Mononuclear cell (primary cell): ENCODE data around the gene PRR29. TPM values are rescaled to one million over a fixed set of nuclear protein-coding genes. Genes with fewer than 3 reads are reported as not detected.
"Not testable (repeated sequence)": the region's sequence is repeated elsewhere in the genome, so short reads cannot be mapped to it uniquely, and the experiment has no call there.

Experiments used
- H3K27me3 ChIP-seq: 2 replicates; pipeline ENCODE4 v1.6.0; 2011; ENCODE audit warnings: low read length, control low read depth; ENCODE audit not compliant: insufficient read depth
- H3K4me1 ChIP-seq: 2 replicates; pipeline ENCODE4 v1.5.1; 2011; ENCODE audit warnings: mild to moderate bottlenecking, low read length, control low read depth; ENCODE audit not compliant: insufficient read depth
- H3K4me3 ChIP-seq: 2 replicates; pipeline ENCODE4 v1.5.1; 2011; ENCODE audit warnings: mild to moderate bottlenecking, low read length, moderate library complexity
- H3K9me3 ChIP-seq: 2 replicates; pipeline ENCODE4 v1.5.1; 2011; ENCODE audit warnings: low read depth, mild to moderate bottlenecking, control low read depth, low read length
- total RNA-seq: library from RNA; depleted of rRNA; stranded (reverse); fragments of >200 nt; gene quantifications from one replicate; pipeline ENCODE4 v1.2.3, GENCODE V29; 2012

Gene PRR29
- total RNA-seq, 1 donor = 0.21 TPM

DNA sequence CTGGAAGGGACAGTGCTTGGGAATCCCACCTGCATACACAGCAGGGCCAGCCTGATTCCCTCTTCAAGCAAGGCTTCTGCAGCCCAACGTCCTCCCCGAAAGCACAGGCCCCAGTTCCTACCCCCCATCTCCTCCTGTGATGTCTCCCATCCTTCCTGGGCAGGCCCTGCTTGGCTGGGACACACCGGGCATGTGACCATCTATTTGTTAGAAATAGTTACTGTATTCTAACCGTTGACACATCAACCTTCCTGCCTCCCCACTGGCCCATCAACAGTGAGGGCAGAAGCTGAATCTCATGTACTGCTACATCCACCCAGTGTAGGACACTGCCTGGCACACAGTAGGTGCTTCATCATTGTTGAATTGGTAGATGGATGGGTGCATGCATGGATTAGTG is 10.7 kb downstream of the PRR29 start:
- H3K9me3 ChIP-seq = no peaks in the 10 kb centered on the region
- peaks cover 49% of the 10 kb centered on the region for H3K4me1 ChIP-seq
- H3K27me3 ChIP-seq = no peaks in the 10 kb centered on the region
- H3K4me3 ChIP-seq = no peak overlapping the region

DNA sequence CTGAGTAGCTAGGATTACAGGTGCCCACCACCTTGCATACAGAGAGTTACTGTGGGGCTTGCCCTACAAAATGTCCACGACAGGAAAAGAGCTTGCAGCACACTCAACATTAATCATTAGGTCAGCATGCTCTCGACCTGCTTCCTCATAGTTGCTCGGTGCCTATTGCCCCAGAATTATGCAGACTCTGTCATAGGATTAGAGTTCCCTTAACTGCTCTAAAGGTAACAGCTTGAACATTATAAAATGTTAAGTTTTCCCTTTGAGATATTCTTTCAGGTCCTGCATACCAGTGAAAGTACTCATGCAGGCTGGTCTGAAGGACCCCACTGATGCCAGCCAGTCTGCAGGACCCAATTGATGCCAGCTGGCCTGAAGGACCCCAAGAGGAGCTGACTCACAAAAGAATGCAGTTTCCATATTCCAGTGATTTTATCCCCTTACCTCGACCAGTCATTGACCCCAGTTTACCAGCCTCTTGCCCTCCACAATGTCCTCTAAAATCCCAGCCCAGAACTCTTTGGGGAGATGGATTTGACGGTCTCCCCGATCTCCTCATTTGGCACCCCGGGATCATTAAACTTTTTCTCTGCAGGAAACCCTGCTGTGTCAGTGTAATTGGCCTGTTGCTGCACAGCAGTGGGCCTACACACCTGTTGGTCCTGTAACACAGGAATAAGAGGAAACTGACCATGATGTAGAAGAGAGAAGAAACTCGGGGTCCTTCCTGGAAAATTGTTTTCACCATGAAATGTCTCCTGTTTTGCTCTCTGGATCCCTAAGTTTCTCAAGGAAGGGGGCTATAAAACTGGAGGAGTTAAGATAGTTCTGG is 11.6 kb downstream of the PRR29 start:
- no peak overlapping the region for H3K4me3 ChIP-seq
- peaks cover 58% of the 10 kb centered on the region for H3K4me1 ChIP-seq
- H3K9me3 ChIP-seq = no peaks in the 10 kb centered on the region
- H3K27me3 ChIP-seq = no peaks in the 10 kb centered on the region

DNA sequence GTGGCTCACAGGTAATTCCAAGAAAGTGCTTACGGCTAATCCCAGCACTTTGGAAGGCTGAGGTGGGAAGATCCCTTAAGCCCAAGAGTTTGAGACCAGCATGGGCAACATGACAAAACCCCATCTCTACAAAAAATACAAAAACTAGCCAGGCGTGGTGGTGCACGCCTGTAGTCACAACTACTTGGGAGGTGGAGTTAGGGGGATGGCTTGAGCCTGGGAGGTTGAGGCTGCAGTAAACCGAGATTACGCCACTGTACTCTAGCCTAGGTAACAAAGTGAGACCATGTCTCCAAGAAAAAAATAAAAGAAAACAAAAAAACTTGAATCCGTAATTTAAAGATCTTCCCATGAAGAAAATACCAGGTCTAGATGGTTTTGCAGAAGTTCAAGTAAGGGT is 17.3 kb downstream of the PRR29 start:
- Histone ChIP-seq H3K27me3 (no peaks in the 10 kb centered on the region), H3K4me1 (peaks cover 61% of the 10 kb centered on the region), H3K9me3 (no peaks in the 10 kb centered on the region), H3K4me3 (no peak overlapping the region)

DNA sequence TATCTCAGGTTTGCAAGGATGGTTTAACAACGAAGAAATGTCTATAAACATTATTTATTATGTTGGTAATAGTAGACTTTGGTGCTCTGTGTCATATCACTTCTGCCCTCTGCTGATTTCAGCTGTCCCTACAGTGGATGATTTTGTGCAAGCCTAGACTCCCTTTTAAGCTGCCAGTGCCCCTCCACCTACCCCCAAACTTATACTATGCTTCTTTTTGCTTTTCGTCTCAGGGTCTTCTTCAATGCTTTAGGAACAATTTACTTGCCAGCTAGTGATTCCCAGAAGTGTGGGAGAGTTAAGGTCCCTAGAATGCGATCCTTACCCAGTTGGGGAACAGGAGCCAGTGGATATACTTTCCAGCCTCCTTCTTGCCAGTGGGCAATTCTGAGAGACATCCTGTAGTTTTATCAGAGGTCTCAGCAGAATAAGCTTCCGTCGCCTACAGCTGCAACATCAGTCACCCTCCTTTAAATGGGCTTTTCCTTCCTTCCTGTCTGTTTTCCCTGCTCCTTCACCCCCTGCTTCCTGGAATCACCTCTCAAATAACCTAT is 18.2 kb downstream of the PRR29 start:
- Histone ChIP-seq H3K9me3 (no peaks in the 10 kb centered on the region), H3K27me3 (no peaks in the 10 kb centered on the region), H3K4me1 (peaks cover 68% of the 10 kb centered on the region), H3K4me3 (peak overlapping the region; percentile 3)

DNA sequence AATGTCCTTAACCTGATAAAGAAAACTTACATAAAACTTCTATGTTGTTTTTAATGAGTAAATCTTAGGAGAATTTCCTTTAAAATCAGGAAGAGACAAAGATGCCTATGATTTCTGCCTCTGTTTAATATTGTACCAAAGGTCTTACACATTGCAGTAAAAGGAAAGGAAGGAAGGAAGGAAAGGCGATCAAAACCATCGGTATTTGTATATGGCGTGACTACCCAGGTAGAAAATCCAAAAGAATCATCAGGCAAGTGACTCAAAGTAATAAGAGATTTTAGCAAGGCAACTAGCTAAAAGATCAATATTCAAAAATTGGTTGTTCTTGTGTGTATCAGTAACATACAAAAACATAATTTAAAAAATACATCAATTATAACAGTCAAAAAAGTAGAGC is 18.8 kb downstream of the PRR29 start:
- Histone ChIP-seq H3K9me3 (no peaks in the 10 kb centered on the region), H3K27me3 (no peaks in the 10 kb centered on the region), H3K4me1 (peaks cover 74% of the 10 kb centered on the region), H3K4me3 (no peak overlapping the region)

DNA sequence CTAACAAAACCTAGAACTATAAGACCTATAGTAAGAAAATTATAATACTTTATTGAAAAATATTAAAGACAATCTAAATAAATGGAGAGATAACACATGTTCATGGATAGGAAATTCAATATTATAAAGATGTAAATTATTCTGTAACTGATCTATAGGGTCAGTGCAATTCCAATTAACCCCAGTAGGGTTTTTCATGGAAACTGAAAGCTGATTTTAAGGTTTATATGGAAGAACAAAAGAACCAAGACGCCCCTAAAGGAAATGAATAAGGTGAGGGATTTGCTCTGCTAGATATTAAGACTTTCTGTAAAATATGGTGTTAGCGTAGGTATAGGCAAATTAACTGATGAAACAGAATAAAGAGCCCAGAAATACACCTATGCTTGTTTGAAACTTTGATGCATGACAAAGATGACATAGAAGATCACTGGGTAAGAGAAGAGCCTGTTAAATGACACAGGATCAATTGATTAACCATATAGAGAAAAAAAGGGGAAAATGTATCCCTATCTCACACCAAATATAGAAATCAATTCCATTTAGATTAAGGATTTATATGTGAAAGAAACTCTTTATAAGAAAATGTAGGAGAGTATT is 19.3 kb downstream of the PRR29 start:
- H3K4me1 ChIP-seq = peaks cover 80% of the 10 kb centered on the region
- no peaks in the 10 kb centered on the region for H3K9me3 ChIP-seq
- no peak overlapping the region for H3K4me3 ChIP-seq
- no peaks in the 10 kb centered on the region for H3K27me3 ChIP-seq

DNA sequence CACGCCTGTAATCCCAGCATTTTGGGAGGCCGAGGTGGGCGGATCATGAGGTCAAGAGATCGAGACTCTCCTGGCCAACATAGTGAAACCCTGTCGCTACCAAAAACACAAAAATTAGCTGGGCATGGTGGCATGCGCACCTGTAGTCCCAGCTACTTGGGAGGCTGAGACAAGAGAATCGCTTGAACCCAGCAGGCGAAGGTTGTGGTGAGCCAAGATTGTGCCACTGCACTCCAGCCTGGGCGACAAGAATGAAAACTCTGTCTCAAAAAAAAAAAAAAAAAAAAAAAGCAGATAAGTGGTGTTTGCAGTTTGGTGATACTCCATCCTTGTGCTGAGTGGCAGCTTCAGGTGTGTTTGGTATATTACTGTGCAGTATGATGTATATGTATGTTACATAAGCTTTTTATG is 21.4 kb downstream of the PRR29 start:
- not testable (repeated sequence) for H3K9me3 ChIP-seq, H3K27me3 ChIP-seq
- Histone ChIP-seq H3K4me1 (peaks cover 85% of the 10 kb centered on the region), H3K4me3 (peak overlapping the region; percentile 58)

DNA sequence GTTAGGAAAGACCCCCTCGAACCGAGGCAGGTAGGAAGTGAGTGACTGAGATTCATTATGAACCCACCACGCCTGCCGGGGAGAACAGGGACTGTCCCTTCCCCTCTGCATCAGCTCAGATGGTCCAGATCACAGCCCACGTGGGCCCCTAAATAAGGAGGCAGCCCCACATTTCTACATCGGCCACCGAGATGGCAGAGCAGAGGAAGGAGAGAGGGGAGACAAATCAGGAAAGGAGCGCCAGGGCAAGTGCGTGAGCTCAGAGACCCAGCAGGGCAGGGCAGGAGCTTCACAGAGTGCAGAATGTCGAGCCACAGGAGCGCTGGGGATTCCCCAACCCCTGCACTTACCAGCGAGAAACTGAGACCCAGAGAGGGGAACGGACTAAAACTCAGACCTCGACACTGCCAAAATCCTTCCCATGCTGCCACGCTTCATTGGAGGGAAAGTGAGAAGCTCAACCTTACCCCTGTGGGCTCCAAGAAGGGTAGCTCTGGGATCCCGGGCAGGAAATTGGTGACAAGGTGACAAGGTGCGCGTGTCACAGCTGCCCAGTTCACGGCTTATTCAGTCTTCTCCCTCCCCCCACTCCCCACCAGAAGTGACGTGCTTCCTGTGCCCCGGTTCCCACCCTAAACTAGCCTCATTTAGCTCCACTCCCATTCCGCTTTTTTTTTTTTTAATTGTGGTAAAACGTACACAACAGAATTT is 22.1 kb downstream of the PRR29 start, which contains the start of gene ICAM2:
Gene ICAM2 (minus strand): TSS at position 578 of the 711 bp plus-strand sequence. CDS start 13,942 bp downstream, outside the sequence.
- no peaks in the 10 kb centered on the region for H3K9me3 ChIP-seq
- peak within 1 kb of the TSS; percentile 58 for H3K4me3 ChIP-seq
- no peaks in the 10 kb centered on the region for H3K27me3 ChIP-seq
- peaks cover 85% of the 10 kb centered on the region for H3K4me1 ChIP-seq

DNA sequence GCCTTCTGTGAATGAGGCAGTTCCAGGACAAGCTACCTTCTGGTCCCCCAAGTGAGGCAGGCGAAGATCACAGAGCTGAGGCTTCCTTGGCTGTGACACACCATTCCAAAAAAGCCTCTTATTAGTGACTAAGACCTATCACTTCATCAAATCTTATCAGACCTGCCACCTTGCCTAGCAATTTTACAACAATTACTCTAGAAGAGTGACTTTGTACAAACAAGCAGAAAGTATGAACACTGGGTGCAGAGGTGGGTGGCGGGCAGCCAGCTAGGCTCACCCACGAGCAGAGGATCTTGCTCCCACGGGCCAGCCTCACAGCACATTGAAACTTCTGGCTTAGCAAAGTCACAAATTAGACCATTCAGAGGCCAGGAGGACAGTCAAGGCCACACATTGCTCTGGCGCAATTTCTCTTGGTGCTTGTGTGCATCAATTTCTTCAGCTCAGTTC is 24.5 kb downstream of the PRR29 start:
- no peak overlapping the region for H3K4me3 ChIP-seq

DNA sequence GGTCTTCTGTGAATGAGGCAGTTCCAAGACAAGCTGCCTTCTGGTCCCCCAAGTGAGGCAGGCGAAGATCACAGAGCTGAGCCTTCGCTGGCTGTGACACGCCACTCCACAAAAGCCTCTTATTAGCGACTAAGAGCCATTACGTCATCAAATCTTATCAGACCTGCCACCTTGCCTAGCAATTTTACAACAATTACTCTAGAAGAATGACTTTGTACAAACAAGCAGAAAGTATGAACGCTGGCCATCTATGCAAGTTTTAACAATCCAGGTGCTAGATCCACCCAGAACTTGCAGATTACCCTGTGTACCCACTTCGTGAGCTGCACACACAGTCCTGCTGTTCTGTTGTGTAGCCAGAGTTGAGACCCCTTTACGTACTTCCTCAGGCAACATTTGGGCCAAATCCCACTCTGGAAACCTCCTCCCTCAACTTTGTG is 26.1 kb downstream of the PRR29 start:
- H3K27me3 ChIP-seq = no peaks in the 10 kb centered on the region
- no peaks in the 10 kb centered on the region for H3K9me3 ChIP-seq
- peaks cover 71% of the 10 kb centered on the region for H3K4me1 ChIP-seq
- H3K4me3 ChIP-seq = no peak overlapping the region

More for the DNA sequence above, 24.5 kb downstream of the PRR29 start:
- Histone ChIP-seq H3K27me3 (no peaks in the 10 kb centered on the region), H3K9me3 (no peaks in the 10 kb centered on the region), H3K4me1 (peaks cover 87% of the 10 kb centered on the region)

DNA sequence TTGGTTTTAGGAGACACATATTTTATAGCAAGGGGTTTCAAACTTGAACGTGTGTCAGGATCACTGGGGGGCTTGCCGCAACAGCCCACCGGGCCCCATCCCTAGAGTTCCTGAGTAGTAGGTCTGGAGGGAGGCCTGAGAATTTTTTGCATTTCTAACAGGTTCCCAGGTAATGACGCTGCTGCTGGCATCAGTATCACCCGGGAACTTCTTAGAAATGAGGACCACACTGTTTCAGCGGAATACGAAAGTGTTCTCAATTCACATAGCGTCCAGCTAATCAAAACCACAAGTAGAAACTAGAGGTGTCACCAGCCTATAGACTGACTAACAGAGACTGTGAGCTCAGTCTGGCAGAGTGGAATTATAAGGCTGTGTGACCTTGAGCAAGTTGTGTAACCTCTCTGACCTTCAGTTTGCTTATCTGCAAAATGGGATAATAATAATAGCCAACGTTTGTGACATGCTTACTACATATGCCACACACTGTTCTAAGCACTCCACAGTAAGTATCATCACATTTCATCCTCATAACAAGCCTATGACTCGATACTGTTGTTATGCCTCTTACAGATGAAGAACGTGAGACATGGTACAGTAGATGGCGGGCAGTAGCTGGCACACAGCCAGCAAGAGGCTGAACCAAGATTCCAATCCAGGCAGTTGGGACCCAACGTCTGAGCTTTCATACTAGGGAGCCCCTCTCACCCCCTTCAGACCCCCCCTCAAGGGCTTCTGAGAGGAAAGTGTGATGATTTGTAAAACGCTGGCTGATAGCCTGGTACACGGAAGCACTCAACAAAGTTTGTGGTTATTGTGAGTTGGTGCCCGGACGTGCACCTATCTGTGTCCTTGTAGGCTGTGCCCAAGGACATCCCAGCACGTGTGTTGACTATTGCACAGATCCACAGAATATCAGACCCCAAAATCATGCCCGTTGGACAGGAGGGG is 26.9 kb downstream of the PRR29 start:
- no peaks in the 10 kb centered on the region for H3K9me3 ChIP-seq
- H3K4me1 ChIP-seq = peaks cover 64% of the 10 kb centered on the region
- H3K4me3 ChIP-seq = no peak overlapping the region
- no peaks in the 10 kb centered on the region for H3K27me3 ChIP-seq

DNA sequence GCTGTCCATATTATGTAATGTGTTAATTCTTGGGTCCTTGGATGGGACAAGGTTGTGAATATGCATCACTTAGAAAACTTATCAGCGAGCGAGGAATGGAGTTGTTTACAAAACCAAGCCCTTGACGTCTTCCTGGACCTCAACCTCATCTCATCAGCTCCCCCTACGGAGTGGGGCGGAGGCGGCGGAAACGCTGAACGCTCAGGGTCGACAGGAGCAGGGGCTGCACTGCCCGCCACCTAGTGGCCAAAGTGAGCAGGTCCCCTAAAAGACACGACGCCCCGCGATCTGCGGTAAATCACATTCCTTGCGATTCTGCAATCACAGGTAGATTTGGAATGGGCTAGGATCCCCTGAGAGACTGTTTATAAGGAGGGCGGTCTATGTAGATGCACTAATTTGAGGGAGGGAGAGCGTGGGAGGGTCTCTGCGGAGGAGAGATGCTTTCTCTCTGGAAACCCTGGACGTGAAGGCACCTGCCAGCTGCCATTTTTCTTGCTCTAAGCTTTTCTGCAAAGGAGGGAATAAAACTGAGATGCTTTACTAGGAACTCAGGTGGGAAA is 27.7 kb downstream of the PRR29 start:
- no peaks in the 10 kb centered on the region for H3K27me3 ChIP-seq
- H3K9me3 ChIP-seq = no peaks in the 10 kb centered on the region
- peaks cover 62% of the 10 kb centered on the region for H3K4me1 ChIP-seq
- no peak overlapping the region for H3K4me3 ChIP-seq

DNA sequence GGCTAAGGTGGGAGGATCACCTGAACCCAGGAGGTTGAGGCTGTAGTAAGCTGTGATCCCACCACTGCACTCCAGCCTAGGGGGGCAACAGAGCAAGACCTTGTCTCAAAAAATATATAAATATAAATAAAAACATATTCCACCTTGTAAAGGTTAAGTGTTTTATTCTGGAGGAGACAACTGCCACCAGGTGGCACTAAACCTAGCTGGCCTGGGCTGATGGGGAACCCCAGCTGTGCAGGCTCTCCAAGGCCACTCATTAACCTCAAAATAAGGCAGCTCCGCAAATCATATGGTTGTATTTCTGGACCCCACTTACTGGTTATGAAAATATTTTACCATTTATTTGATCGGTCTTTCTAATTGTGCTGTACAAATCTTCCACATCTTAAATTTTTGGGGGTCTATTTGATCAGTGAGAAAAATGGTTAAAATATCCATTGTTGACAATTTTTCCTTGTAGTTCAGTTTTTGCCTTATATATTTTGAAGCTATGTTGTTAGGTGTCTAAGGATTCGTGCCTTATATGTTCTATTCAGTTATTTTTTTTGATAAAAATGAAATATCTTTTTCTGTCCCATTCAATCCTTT is 30.8 kb downstream of the PRR29 start:
- Histone ChIP-seq H3K27me3 (no peaks in the 10 kb centered on the region), H3K4me3 (no peak overlapping the region), H3K9me3 (no peaks in the 10 kb centered on the region), H3K4me1 (peaks cover 32% of the 10 kb centered on the region)
